Rectal smooth muscle tissue (tissue), 1 donor: ENCODE results near the gene SLC29A1.

Source experiments
- H3K27ac ChIP-seq: one replicate; pipeline ENCODE4 v1.7.0; 2013; ENCODE audit warnings: low read depth, low read length, inconsistent platforms
- H3K27me3 ChIP-seq: one replicate; pipeline ENCODE4 v1.7.0; 2013; ENCODE audit warnings: low read length; ENCODE audit not compliant: control insufficient read depth, insufficient read depth
- H3K36me3 ChIP-seq: one replicate; pipeline ENCODE4 v1.7.0; 2013; ENCODE audit warnings: low read length; ENCODE audit not compliant: control insufficient read depth, insufficient read depth
- H3K4me1 ChIP-seq: one replicate; pipeline ENCODE4 v1.7.0; 2013; ENCODE audit warnings: low read length; ENCODE audit not compliant: control insufficient read depth, insufficient read depth
- H3K4me3 ChIP-seq: one replicate; pipeline ENCODE4 v1.7.0; 2013; ENCODE audit warnings: low read length
- H3K9ac ChIP-seq: one replicate; pipeline ENCODE4 v1.7.0; 2013; ENCODE audit warnings: low read length

The SLC29A1 gene

GRCh38 chr6:44266347-44266746, 43.0 kb downstream of the SLC29A1 start:
- H3K27ac ChIP-seq: no peak overlapping the region

GRCh38 chr6:44267252-44267651, 43.9 kb downstream of the SLC29A1 start:
- Histone ChIP-seq H3K4me3 (no peak overlapping the region), H3K27ac (no peak overlapping the region), H3K36me3 (no peaks in the 10 kb centered on the region), H3K27me3 (peaks cover 24% of the 10 kb centered on the region), H3K9ac (no peak overlapping the region), H3K4me1 (peaks cover 16% of the 10 kb centered on the region)

More at GRCh38 chr6:44266347-44266746, 43.0 kb downstream of the SLC29A1 start:
- H3K36me3 ChIP-seq: no peaks in the 10 kb centered on the region
- H3K4me1 ChIP-seq: peaks cover 16% of the 10 kb centered on the region
- H3K4me3 ChIP-seq: no peak overlapping the region
- peaks cover 18% of the 10 kb centered on the region for H3K27me3 ChIP-seq
- H3K9ac ChIP-seq: no peak overlapping the region

GRCh38 chr6:44268095-44268628, 44.8 kb downstream of the SLC29A1 start:
- peaks cover 32% of the 10 kb centered on the region for H3K27me3 ChIP-seq

GRCh38 chr6:44269178-44269920, 46.0 kb downstream of the SLC29A1 start:
- Histone ChIP-seq H3K27ac (no peak overlapping the region), H3K4me3 (no peak overlapping the region), H3K27me3 (peaks cover 36% of the 10 kb centered on the region), H3K9ac (no peak overlapping the region), H3K36me3 (no peaks in the 10 kb centered on the region), H3K4me1 (peaks cover 5% of the 10 kb centered on the region)

More at GRCh38 chr6:44268095-44268628, 44.8 kb downstream of the SLC29A1 start:
- Histone ChIP-seq H3K36me3 (no peaks in the 10 kb centered on the region), H3K4me3 (no peak overlapping the region), H3K4me1 (peaks cover 16% of the 10 kb centered on the region), H3K27ac (no peak overlapping the region), H3K9ac (no peak overlapping the region)

DNA sequence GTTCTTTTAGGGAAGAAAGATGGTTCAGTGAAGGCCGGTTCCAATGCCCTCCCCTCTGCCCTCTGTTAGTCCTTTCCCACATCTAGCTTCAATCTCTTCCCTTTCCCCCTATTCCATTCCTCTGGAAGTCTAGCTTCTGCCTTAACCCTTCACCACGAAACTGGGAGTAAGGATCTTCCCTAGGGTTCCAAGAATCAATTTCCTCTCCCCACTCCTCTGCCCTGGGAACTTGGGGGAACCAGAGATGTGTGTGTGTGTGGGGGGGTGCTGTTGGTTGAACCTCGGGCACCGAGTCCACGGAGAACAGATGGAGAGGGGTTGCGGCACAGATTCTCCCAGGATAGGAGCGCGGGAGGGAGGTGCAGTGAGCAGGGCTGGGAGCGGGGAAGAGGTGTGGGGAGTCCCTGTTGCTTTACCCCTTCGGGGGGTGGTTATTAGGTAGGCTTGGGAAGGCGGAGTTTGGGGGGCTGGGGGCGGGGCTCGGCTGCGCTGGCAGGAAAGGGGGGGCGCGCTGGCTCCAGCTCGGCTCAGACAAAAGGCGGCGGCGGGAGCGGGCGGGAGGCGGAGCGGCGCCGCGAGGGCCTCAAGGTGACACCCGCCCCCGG, 46.6 kb downstream of the SLC29A1 start, which contains the start of gene TMEM151B:
Gene TMEM151B, plus strand, starts transcription at position 530 of the 605 bp plus-strand sequence. CDS start 293 bp downstream, outside the sequence.
- Histone ChIP-seq H3K4me1 (no peaks in the 10 kb centered on the region), H3K27ac (no peak within 1 kb of the TSS), H3K4me3 (no peak within 1 kb of the TSS), H3K9ac (no peak within 1 kb of the TSS), H3K36me3 (no peaks in the 10 kb centered on the region), H3K27me3 (peaks cover 36% of the 10 kb centered on the region)

DNA sequence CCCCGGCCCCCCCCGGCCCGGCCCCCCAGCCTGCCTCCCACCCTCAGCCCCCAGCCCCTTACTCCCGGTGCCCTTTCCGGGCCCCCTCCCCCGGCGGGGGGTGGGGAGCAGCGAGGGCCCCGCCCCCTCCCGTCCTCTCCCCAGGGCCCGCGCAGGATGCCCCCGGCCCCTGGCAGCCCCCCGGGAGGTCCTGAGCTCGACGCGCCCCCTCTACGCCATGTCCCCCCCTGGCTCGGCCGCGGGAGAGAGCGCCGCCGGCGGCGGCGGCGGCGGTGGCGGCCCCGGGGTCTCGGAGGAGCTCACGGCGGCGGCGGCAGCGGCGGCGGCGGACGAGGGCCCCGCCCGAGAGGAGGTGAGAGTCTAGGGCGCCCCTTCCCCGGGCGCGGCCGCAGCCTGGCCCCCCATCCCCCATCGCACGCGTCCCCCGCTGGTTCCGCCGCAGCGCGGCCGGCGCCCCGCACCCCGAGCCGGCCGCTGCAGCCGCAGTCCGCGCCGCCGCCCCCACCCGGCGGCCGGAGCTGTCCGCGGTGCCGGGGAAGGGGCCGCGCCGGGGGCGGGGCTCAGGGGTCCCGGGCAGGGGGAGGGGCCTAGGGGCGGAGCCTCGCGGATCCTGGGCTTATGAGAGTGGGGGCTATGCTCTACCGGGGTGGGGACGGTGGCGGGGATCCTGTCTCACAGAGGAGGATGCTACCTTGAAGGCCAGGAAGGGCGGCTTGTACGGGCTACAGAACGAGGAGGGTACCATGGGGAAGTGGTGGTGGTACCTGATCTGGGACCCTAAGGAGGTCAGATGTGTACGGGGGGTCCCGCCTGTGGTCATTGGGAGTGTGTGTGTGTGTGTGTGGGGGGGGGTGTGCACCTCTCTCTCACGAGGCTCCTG, 47.4 kb downstream of the SLC29A1 start:
- Histone ChIP-seq H3K4me3 (no peak overlapping the region), H3K4me1 (no peaks in the 10 kb centered on the region), H3K36me3 (no peaks in the 10 kb centered on the region), H3K27ac (no peak overlapping the region), H3K27me3 (peaks cover 40% of the 10 kb centered on the region), H3K9ac (no peak overlapping the region)

DNA sequence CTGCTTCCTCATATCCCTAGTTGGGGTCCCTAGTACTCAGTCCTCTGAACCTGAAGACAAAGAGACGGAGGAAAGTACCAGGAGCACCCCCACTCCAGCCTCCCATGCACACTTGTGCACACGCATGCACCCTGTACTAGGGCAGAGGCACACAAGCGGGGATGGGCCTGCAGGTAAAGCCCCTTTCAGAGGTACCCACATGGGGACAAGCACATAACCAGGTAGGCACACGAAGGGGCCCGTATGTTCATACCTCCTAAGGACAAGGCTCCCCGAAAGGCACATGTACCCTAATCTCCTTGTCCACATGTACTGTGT, 48.0 kb downstream of the SLC29A1 start:
- Histone ChIP-seq H3K4me1 (no peaks in the 10 kb centered on the region), H3K9ac (no peak overlapping the region), H3K27me3 (peaks cover 41% of the 10 kb centered on the region)

DNA sequence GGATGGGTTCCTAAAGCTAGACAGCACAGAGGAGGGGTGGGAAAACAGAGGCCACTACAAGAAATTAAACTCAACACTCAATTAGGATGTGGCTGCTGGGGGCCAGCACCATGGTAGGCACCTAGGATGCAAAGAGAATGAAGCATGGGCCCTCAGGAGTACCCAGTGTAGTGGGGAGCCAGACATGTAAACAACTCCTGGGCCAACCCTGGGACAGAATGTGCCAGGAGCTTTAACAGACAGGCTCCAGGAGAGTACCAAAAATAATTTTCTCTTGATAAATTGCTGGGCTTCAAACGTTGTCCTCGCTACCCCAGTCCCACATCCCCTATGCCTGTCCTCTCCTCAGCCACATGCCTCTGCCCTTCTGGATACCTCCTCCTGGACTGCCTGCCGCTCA, 48.5 kb downstream of the SLC29A1 start:
- Histone ChIP-seq H3K36me3 (no peaks in the 10 kb centered on the region), H3K4me3 (no peak overlapping the region), H3K4me1 (no peaks in the 10 kb centered on the region), H3K27ac (no peak overlapping the region), H3K27me3 (peaks cover 46% of the 10 kb centered on the region), H3K9ac (no peak overlapping the region)

More for the DNA sequence above, 48.0 kb downstream of the SLC29A1 start:
- Histone ChIP-seq H3K36me3 (no peaks in the 10 kb centered on the region), H3K4me3 (no peak overlapping the region), H3K27ac (no peak overlapping the region)

DNA sequence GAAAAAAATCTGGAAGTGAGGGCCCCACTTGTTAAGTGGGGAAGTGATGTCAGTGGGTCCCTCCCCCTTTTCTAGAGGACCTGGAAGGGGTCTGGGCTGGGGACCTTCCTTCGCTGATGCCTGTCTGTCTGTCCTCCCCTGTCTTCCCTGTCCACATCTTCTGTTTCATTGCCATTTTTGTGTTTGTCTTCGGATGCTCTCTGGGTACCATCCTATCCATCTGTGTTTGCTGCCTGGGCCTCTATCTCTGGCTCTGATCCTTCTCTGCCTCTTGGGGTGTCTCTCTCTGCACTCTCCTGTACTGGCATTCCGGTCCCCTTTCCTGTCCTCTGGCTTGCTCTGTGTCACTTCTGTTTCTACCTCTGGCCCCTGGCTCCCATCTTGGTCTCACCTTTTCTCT, 49.1 kb downstream of the SLC29A1 start:
- Histone ChIP-seq H3K4me3 (no peak overlapping the region), H3K36me3 (no peaks in the 10 kb centered on the region), H3K27me3 (peaks cover 46% of the 10 kb centered on the region), H3K27ac (no peak overlapping the region), H3K4me1 (no peaks in the 10 kb centered on the region), H3K9ac (no peak overlapping the region)

- H3K4me1 ChIP-seq: no peaks in the 10 kb centered on the region
- H3K36me3 ChIP-seq: no peaks in the 10 kb centered on the region
- no peak overlapping the region for H3K9ac ChIP-seq
- no peak overlapping the region for H3K4me3 ChIP-seq
- H3K27ac ChIP-seq: no peak overlapping the region
- H3K27me3 ChIP-seq: peaks cover 45% of the 10 kb centered on the region
These were observed 49.7 kb downstream of the SLC29A1 start for GRCh38 chr6:44272999-44273566.

GRCh38 chr6:44273617-44274016, 50.2 kb downstream of the SLC29A1 start:
- Histone ChIP-seq H3K36me3 (no peaks in the 10 kb centered on the region), H3K9ac (no peak overlapping the region), H3K27ac (no peak overlapping the region), H3K4me1 (no peaks in the 10 kb centered on the region), H3K4me3 (no peak overlapping the region), H3K27me3 (peaks cover 43% of the 10 kb centered on the region)

DNA sequence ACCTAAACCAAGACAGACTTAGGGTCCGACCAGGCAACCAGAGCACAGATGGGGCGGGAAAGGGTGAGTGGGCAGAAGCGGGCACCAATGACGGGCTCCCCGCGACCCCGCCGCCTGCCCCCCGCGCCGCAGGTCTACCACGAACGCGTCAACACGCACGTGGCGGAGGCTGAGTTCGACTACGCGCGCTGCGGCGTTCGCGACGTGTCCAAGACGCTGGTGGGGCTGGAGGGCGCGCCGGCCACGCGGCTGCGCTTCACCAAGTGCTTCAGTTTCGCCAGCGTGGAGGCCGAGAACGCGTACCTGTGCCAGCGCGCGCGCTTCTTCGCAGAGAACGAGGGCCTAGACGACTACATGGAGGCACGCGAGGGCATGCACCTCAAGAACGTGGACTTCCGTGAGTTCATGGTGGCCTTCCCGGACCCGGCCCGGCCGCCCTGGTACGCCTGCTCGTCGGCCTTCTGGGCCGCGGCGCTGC, 51.9 kb downstream of the SLC29A1 start:
- H3K36me3 ChIP-seq: no peaks in the 10 kb centered on the region
- H3K4me1 ChIP-seq: no peaks in the 10 kb centered on the region
- H3K4me3 ChIP-seq: peak overlapping the region; percentile 26
- no peak overlapping the region for H3K27ac ChIP-seq
- peaks cover 40% of the 10 kb centered on the region for H3K27me3 ChIP-seq
- no peak overlapping the region for H3K9ac ChIP-seq
